Pons (tissue), 1 donor: ENCODE results near the gene TPK1.

Experiments
- DNase-seq: peaks from one replicate; pipeline ENCODE4 v3.0.0-alpha.2; 2016; ENCODE audit warnings: low spot score

The TPK1 gene

GRCh38 chr7:144528536-144529045 is 307.3 kb downstream of the TPK1 start:
- DNase-seq = no peak

- DNase-seq = no peak
These were observed 308.8 kb downstream of the TPK1 start for GRCh38 chr7:144527051-144527471.

GRCh38 chr7:144525956-144526355 is 309.9 kb downstream of the TPK1 start:
- DNase-seq = no peak

GRCh38 chr7:144524271-144524670 is 311.6 kb downstream of the TPK1 start:
- DNase-seq = no peak

- no peak for DNase-seq
These were observed 312.2 kb downstream of the TPK1 start for GRCh38 chr7:144523621-144524020.

- peak; percentile 58 for DNase-seq
These were observed 315.9 kb downstream of the TPK1 start for GRCh38 chr7:144519925-144520324.

GRCh38 chr7:144518360-144518759 is 317.5 kb downstream of the TPK1 start:
- DNase-seq = no peak

GRCh38 chr7:144517749-144518148 is 318.1 kb downstream of the TPK1 start:
- no peak for DNase-seq

GRCh38 chr7:144516729-144517525 is 318.9 kb downstream of the TPK1 start:
- DNase-seq = no peak

GRCh38 chr7:144513334-144513733 is 322.5 kb downstream of the TPK1 start:
- DNase-seq = peak; percentile 79

GRCh38 chr7:144510621-144511020 is 325.2 kb downstream of the TPK1 start:
- DNase-seq = no peak

GRCh38 chr7:144508702-144509101 is 327.2 kb downstream of the TPK1 start:
- DNase-seq = no peak

- DNase-seq = no peak
These were observed 332.6 kb downstream of the TPK1 start for GRCh38 chr7:144503215-144503614.

GRCh38 chr7:144500225-144500624 is 335.6 kb downstream of the TPK1 start:
- no peak for DNase-seq

GRCh38 chr7:144497282-144497681 is 338.6 kb downstream of the TPK1 start:
- no peak for DNase-seq

GRCh38 chr7:144494355-144494754 is 341.5 kb downstream of the TPK1 start:
- no peak for DNase-seq

GRCh38 chr7:144489504-144489903 is 346.3 kb downstream of the TPK1 start:
- no peak for DNase-seq

GRCh38 chr7:144488977-144489376 is 346.9 kb downstream of the TPK1 start:
- no peak for DNase-seq

- DNase-seq = no peak
These were observed 348.0 kb downstream of the TPK1 start for GRCh38 chr7:144487901-144488300.

- DNase-seq = no peak
These were observed 351.4 kb downstream of the TPK1 start for GRCh38 chr7:144484445-144484844.

- DNase-seq = no peak
These were observed 352.7 kb downstream of the TPK1 start for GRCh38 chr7:144483189-144483588.

- DNase-seq = no peak
These were observed 354.0 kb downstream of the TPK1 start for GRCh38 chr7:144481833-144482232.

GRCh38 chr7:144477348-144477747 is 358.5 kb downstream of the TPK1 start:
- DNase-seq = no peak
